ENCODE results near the gene SH3GLB1. TPM values are rescaled to one million over a fixed set of nuclear protein-coding genes. Genes with fewer than 3 reads are reported as not detected.

Gene SH3GLB1
- total and polyA plus RNA-seq, 9 donors, result 18.8 to 63.2 (median 49.5) TPM

DNA sequence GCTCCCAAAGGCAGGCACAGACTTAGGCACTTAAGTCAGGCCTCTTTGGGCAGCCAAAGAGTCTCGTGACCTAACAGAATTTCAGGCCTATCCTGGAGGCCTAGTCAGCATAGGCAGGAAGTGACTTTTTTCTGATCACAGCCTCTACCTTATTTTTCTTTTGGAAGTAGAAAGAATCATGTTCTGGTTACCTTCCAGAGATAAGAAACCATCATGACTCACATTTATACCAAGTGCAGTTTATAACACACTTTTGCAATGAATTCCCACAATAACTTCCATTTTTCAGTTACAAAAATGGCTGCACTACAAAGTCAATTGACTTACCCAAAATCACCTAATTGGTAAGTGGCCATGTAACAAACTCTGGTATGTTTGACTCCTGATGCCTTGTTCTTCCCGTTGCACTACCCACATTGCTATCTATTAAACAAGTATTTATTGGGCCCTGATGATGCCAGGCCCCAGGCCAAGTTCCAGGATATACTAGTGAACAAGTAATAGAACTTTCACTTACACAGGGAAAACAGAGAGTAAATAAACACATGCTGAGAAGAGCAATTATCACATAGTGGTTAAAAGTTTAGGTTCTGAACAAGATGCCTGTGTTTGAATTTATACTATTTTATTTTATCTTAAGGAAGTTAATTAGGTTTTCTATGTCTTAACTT is 74.3 kb downstream of the SH3GLB1 start:
- Histone ChIP-seq H3K27ac (no peak overlapping the region), H3K36me3 (no peaks in the 10 kb centered on the region), H3K4me3 (no peak overlapping the region), H3K9me3 (no peaks in the 10 kb centered on the region), H3K27me3 (no peaks in the 10 kb centered on the region), H3K4me1 (ENCODE audit: insufficient read depth) (peaks cover 4% of the 10 kb centered on the region)
- 70 to 77% (median 77%) methylated on average over 2 of the region's 2 CpGs for WGBS, 3 donors
- TF ChIP-seq POLR2A (IDR thresholded peaks at IDR 0.05), result no peak
- no peak for TF ChIP-seq EP300 (IDR thresholded peaks at IDR 0.05)
- TF ChIP-seq, protein P1, sequence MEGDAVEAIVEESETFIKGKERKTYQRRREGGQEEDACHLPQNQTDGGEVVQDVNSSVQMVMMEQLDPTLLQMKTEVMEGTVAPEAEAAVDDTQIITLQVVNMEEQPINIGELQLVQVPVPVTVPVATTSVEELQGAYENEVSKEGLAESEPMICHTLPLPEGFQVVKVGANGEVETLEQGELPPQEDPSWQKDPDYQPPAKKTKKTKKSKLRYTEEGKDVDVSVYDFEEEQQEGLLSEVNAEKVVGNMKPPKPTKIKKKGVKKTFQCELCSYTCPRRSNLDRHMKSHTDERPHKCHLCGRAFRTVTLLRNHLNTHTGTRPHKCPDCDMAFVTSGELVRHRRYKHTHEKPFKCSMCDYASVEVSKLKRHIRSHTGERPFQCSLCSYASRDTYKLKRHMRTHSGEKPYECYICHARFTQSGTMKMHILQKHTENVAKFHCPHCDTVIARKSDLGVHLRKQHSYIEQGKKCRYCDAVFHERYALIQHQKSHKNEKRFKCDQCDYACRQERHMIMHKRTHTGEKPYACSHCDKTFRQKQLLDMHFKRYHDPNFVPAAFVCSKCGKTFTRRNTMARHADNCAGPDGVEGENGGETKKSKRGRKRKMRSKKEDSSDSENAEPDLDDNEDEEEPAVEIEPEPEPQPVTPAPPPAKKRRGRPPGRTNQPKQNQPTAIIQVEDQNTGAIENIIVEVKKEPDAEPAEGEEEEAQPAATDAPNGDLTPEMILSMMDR (IDR thresholded peaks at IDR 0.05), result no peak
- no peak for DNase-seq
- intact Hi-C loops (cut with DNase I), result no loop called here

DNA sequence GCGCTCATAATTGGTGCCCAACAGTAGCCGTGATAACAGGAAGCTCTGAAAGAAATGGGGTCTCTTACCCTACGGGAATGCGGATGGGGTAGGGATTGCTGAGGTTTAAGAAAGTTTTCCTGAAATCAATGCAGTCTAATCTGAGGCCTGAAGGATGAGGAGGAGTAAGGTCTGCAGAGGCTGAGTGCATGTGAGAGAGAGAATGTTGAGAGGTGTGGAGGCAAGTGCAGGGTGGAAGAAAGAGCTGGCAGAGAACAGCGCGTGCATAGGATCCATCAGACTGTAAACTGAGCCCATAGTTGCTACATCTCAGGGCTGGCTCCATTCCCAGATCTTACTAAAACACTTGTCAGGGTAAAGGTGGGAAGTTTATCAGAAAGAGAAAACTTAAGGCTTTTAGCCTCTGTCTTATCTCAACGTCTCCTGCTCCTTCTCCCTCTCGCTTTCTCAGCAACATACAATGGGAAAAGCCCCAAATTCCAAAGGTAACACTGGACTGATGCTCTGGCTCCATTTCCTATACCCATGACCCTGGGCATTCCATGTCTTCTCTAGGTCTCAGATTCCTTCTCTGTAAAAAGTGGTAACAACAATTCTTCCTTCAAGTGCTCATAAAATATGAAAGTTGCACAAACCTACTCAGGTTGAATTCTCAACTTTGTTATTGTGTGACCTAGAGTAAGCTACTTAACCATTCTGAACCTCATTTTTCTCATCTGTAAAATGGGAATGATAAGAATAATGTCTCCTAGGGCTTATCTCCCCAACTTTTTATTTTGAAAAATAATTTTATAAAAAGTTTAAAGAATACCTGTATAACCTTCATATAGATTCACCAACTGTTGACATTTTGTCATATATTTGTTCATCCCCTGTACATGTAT is 75.2 kb downstream of the SH3GLB1 start:
- intact Hi-C loops (cut with DNase I), result no loop called here
- 73 to 82% (median 79%) methylated on average over 8 of the region's 8 CpGs for WGBS, 3 donors
- DNase-seq, result no peak

DNA sequence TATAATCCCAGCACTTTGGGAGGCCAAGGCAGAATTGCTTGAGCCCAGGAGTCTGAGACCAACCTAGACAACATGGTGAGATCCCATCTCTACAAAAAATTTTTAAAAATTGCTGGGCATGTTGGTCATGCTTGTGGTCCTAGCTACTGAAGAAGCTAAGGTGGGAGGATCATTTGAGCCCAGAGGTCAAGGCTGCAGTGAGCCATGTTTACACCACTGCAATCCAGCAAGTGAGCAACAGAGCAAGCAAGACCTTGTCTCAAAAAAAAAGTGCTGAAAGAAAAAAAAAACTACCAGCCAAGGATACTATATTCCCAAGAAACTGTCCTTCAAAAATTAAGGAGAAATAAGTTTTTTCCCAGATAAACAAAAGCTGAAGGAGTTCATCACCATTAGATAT is 78.1 kb downstream of the SH3GLB1 start:
- H3K27me3 ChIP-seq, result no peaks in the 10 kb centered on the region
- no peaks in the 10 kb centered on the region for H3K4me1 ChIP-seq (ENCODE audit: insufficient read depth)
- no peak overlapping the region for H3K27ac ChIP-seq
- TF ChIP-seq, protein P1 (IDR thresholded peaks at IDR 0.05), result no peak
- no peak for TF ChIP-seq EP300 (IDR thresholded peaks at IDR 0.05)
- no peak for TF ChIP-seq POLR2A (IDR thresholded peaks at IDR 0.05)
- intact Hi-C loops (cut with DNase I), result no loop called here
- H3K9me3 ChIP-seq, result no peaks in the 10 kb centered on the region
- H3K4me3 ChIP-seq, result no peak overlapping the region
- DNase-seq, result no peak
- H3K36me3 ChIP-seq, result no peaks in the 10 kb centered on the region

More for the DNA sequence above, 75.2 kb downstream of the SH3GLB1 start:
- H3K9me3 ChIP-seq, result no peaks in the 10 kb centered on the region
- no peaks in the 10 kb centered on the region for H3K27me3 ChIP-seq
- H3K4me1 ChIP-seq (ENCODE audit: insufficient read depth), result no peaks in the 10 kb centered on the region
- no peak overlapping the region for H3K4me3 ChIP-seq
- TF ChIP-seq, protein P1 (IDR thresholded peaks at IDR 0.05), result no peak
- TF ChIP-seq EP300 (IDR thresholded peaks at IDR 0.05) (no peak), POLR2A (IDR thresholded peaks at IDR 0.05) (no peak)
- no peak overlapping the region for H3K27ac ChIP-seq
- H3K36me3 ChIP-seq, result no peaks in the 10 kb centered on the region

DNA sequence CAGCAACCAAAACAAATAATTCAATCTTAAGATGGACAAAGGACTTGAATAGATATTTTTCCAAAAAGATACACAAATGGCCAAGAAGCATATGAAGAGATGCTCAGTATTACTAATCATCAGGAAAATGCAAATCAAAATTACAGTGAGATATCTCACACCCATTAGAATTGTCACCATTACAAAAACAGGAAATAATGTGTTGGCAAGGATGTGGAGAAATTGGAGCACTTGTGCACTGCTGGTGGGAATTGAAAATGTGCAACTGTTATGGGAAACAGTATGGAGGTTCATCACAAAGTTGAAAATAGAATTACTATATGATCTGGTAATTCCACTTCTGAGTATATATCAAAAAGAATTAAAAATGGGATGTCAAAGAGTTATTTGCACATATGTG is 83.2 kb downstream of the SH3GLB1 start:
- no peaks in the 10 kb centered on the region for H3K4me1 ChIP-seq (ENCODE audit: insufficient read depth)
- H3K27me3 ChIP-seq, result no peaks in the 10 kb centered on the region
- DNase-seq, result no peak
- TF ChIP-seq, protein P1 (IDR thresholded peaks at IDR 0.05), result no peak
- no peak for TF ChIP-seq POLR2A (IDR thresholded peaks at IDR 0.05)
- no peak for TF ChIP-seq EP300 (IDR thresholded peaks at IDR 0.05)
- H3K9me3 ChIP-seq, result no peaks in the 10 kb centered on the region
- no peak overlapping the region for H3K27ac ChIP-seq
- no peak overlapping the region for H3K4me3 ChIP-seq
- no peaks in the 10 kb centered on the region for H3K36me3 ChIP-seq
- intact Hi-C loops (cut with DNase I), result no loop called here

Measured in ovary (tissue), 9 donors.